Heart right ventricle (tissue), 16 donors: Measurements from ENCODE around the gene CDC5L. TPM values are rescaled to one million over a fixed set of nuclear protein-coding genes. Genes with fewer than 3 reads are reported as not detected.

Experiments
- ATAC-seq, 8 donors: fragments of 200-7000 bp; cut with Tn5 transposase; one replicate each; pipeline ENCODE4 v1.9.1; 2020; ENCODE audit warnings: mild to moderate bottlenecking in 8 of 8, moderate library complexity in 8 of 8, moderate number of reproducible peaks in 1 of 8
- DNase-seq, 2 donors: peaks; one replicate each; pipeline ENCODE4 v3.0.0-alpha.2; 2020
- H3K27ac ChIP-seq, 10 donors: fragments of 200-600 bp; sonication (generic) in 2 of 10; one replicate each; pipeline versions ENCODE4 v1.5.0 to v1.8.0; 2020 to 2022; ENCODE audit warnings: mild to moderate bottlenecking in 3 of 10
- H3K27me3 ChIP-seq, 7 donors: fragments of 200-600 bp; one replicate each; pipeline ENCODE4 v1.8.0; 2021 to 2022; ENCODE audit warnings: mild to moderate bottlenecking in 2 of 7
- H3K36me3 ChIP-seq, 9 donors: fragments of 200-600 bp; sonication (generic) in 1 of 9; one replicate each; pipeline versions ENCODE4 v1.5.0 to v1.8.0; 2020 to 2022; ENCODE audit warnings: mild to moderate bottlenecking in 2 of 9
- H3K4me1 ChIP-seq, 9 donors: fragments of 200-600 bp; sonication (generic) in 1 of 9; one replicate each; pipeline versions ENCODE4 v1.5.0 to v1.8.0; 2020 to 2022; ENCODE audit warnings: mild to moderate bottlenecking in 4 of 9
- H3K4me3 ChIP-seq, 10 donors: fragments of 200-600 bp; sonication (generic) in 2 of 10; one replicate each; pipeline versions ENCODE4 v1.5.0 to v1.8.0; 2020 to 2022; ENCODE audit warnings: mild to moderate bottlenecking in 7 of 10, moderate library complexity in 2 of 10
- H3K9me3 ChIP-seq, 11 donors: fragments of 200-600 bp in 10 of 11; sonication (generic) in 2 of 11; one replicate each; pipeline versions ENCODE4 v1.5.0 to v1.8.0; 2013 to 2022; ENCODE audit warnings: mild to moderate bottlenecking in 2 of 11, control low read depth in 1 of 11, moderate library complexity in 1 of 11
- WGBS, 2 donors: extraction: QIAGEN DNeasy Blood & Tissue Kit; methylation state at CpG; one replicate each; pipeline ENCODE4 v1.1.7; 2013; ENCODE audit warnings: inconsistent platforms in 1 of 2; 5-methylcytosine and 5-hydroxymethylcytosine counted together
- intact Hi-C, 10 donors: fragments of 100-400 bp; cut with DNase I; formaldehyde crosslinking; loops; one replicate each; pipeline versions ENCODE4 v1.11.1 to v1.14.2; 2022
- polyA plus RNA-seq, 2 donors: library from polyadenylated mRNA; stranded (reverse); fragments of 200-250 nt; gene quantifications; one replicate each; pipeline ENCODE4 v1.2.3, GENCODE V29; 2013
- total RNA-seq, 10 donors: library from RNA; stranded (reverse); fragmentation: NEBNext Ultra II Directional in 3 of 10; extraction: Animal tissue kit (Norgen Biotek cat#: 25700) in 3 of 10; gene quantifications; one replicate each; pipeline versions ENCODE4 v1.2.1 to v1.2.4, GENCODE V29; 2021 to 2023
- TF ChIP-seq, protein P1 (sequence below), 9 donors: fragments of 200-600 bp; sonication (generic) in 2 of 9; IDR thresholded peaks; one replicate each; pipeline versions ENCODE4 v1.5.0 to v1.8.0; 2021 to 2022; ENCODE audit warnings: antibody characterized with exemption in 9 of 9, mild to moderate bottlenecking in 5 of 9, moderate library complexity in 1 of 9
- donor health status: Arrhythmogenic right ventricular cardiomyopathy.
- donor health status: ischemic (EF 13 %, LVEDD 7.1; RV severe dilation, severe dysfunction).
- donor health status: healthy with polysubstance abuse.
- donor health status: DM: no; HTN: yes; CAD: no.
- donor health status: DM: no; HTN: no; CAD: no.
- donor health status: ischemic (EF 25% LVEDD 6.9; RV normal size, moderate dysfunction).
- donor health status: ischemic (EF 25% LVEDD 5.7; RV mildly dilated, moderate dysfunction).
- donor health status: healthy.
- donor health status: DM: yes; HTN: yes; CAD: no.
- donor health status: Ischemic cardiomyopathy.
- donor health status: ischemic (EF 35%, LVEDD 5.7; RV mildly dilated, moderate dysfunction).
- donor health status: nonischemic (EF 11% LVEDD 7.7; RV severe dilation, severe dysfunction).
- donor health status: DM: yes; HTN: yes; CAD: no.
- donor health status: PGD.
- donor health status: ischemic (EF 29% LVEDD 5.4; RV normal size, mild dysfunction).
- donor health status: nonischemic (EF 23%, LVEDD 6.1; RV moderate dilation, normal function).

The CDC5L gene
- total and polyA plus RNA-seq, 12 donors: 5.4 to 26.5 (median 20.5) TPM

GRCh38 chr6:44404715-44405099, 17.2 kb downstream of the CDC5L start:
- H3K36me3 ChIP-seq: peaks cover 0 to 94% (median 58%) of the 10 kb centered on the region in 9 donors

GRCh38 chr6:44407951-44408670, 20.6 kb downstream of the CDC5L start:
- WGBS, 2 donors: 96% methylated on average over 11 of the region's 11 CpGs
- ATAC-seq (no peak), DNase-seq (no peak)
- Histone ChIP-seq H3K9me3 (peaks cover 0 to 6% (median 0%) of the 10 kb centered on the region in 11 donors), H3K4me1 (peaks cover 0 to 5% (median 0%) of the 10 kb centered on the region in 9 donors), H3K27ac (no peak overlapping the region), H3K4me3 (no peak overlapping the region), H3K27me3 (no peaks in the 10 kb centered on the region), H3K36me3 (peaks cover 0 to 96% (median 70%) of the 10 kb centered on the region in 9 donors)
- intact Hi-C loops: no loop called here
- TF ChIP-seq, protein P1, sequence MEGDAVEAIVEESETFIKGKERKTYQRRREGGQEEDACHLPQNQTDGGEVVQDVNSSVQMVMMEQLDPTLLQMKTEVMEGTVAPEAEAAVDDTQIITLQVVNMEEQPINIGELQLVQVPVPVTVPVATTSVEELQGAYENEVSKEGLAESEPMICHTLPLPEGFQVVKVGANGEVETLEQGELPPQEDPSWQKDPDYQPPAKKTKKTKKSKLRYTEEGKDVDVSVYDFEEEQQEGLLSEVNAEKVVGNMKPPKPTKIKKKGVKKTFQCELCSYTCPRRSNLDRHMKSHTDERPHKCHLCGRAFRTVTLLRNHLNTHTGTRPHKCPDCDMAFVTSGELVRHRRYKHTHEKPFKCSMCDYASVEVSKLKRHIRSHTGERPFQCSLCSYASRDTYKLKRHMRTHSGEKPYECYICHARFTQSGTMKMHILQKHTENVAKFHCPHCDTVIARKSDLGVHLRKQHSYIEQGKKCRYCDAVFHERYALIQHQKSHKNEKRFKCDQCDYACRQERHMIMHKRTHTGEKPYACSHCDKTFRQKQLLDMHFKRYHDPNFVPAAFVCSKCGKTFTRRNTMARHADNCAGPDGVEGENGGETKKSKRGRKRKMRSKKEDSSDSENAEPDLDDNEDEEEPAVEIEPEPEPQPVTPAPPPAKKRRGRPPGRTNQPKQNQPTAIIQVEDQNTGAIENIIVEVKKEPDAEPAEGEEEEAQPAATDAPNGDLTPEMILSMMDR (IDR thresholded peaks at IDR 0.05): no peak

More at GRCh38 chr6:44404715-44405099, 17.2 kb downstream of the CDC5L start:
- TF ChIP-seq, protein P1 (IDR thresholded peaks at IDR 0.05): no peak
- DNase-seq (no peak), ATAC-seq (no peak)
- 93% methylated on average over 1 of the region's 1 CpG for WGBS, 2 donors
- peaks cover 2 to 18% (median 16%) of the 10 kb centered on the region in 9 donors for H3K4me1 ChIP-seq
- no peaks in the 10 kb centered on the region for H3K27me3 ChIP-seq
- intact Hi-C loops: no loop called here
- no peaks in the 10 kb centered on the region for H3K9me3 ChIP-seq
- H3K27ac ChIP-seq: no peak overlapping the region
- H3K4me3 ChIP-seq: no peak overlapping the region

GRCh38 chr6:44409207-44409794, 21.8 kb downstream of the CDC5L start:
- TF ChIP-seq, protein P1 (IDR thresholded peaks at IDR 0.05): no peak
- peaks cover 0 to 5% (median 0%) of the 10 kb centered on the region in 9 donors for H3K4me1 ChIP-seq
- no peak overlapping the region for H3K4me3 ChIP-seq
- intact Hi-C loops: no loop called here
- peaks cover 0 to 6% (median 0%) of the 10 kb centered on the region in 11 donors for H3K9me3 ChIP-seq
- WGBS, 2 donors: 83 to 84% methylated on average over 7 of the region's 7 CpGs
- no peaks in the 10 kb centered on the region for H3K27me3 ChIP-seq
- H3K36me3 ChIP-seq: peaks cover 0 to 94% (median 69%) of the 10 kb centered on the region in 9 donors
- ATAC-seq (no peak), DNase-seq (no peak)
- H3K27ac ChIP-seq: no peak overlapping the region

DNA sequence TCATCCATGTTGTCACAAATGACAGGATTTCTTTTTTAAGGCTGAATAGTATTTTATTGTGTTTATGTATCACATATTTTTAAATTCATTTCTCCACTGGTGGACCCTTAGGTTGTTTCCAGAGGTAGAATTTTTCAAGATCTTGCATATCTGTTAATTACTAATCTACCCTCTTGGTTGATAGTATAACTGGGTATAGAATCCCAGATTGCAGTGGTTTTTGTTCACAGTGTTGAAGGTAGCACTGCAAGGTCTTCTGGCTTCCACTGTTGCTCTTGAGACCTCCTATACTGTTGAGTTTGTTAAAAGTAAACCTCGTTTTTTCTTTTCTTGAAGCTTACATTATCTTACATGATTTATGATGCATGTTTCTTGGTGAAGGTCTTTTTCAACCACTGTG, 22.9 kb downstream of the CDC5L start:
- H3K36me3 ChIP-seq: peaks cover 0 to 94% (median 58%) of the 10 kb centered on the region in 9 donors
- TF ChIP-seq, protein P1 (IDR thresholded peaks at IDR 0.05): no peak
- no peak for DNase-seq
- H3K27ac ChIP-seq: no peak overlapping the region
- peaks cover 0 to 6% (median 0%) of the 10 kb centered on the region in 11 donors for H3K9me3 ChIP-seq
- no peak overlapping the region for H3K4me3 ChIP-seq
- WGBS, 2 donors: 97% methylated on average over 1 of the region's 1 CpG
- H3K27me3 ChIP-seq: no peaks in the 10 kb centered on the region
- no peak for ATAC-seq
- intact Hi-C loops: no loop called here
- peaks cover 0 to 9% (median 3%) of the 10 kb centered on the region in 9 donors for H3K4me1 ChIP-seq
